CD14-positive monocyte (primary cell): ENCODE data around the gene SLC2A9. TPM values are rescaled to one million over a fixed set of nuclear protein-coding genes. Genes with fewer than 3 reads are reported as not detected.

ENCODE experiments used
- DNase-seq, 3 donors: peaks; one replicate each; pipeline ENCODE4 v3.0.0-alpha.2; 2011 to 2022
- H2AFZ ChIP-seq: 2 replicates; pipeline ENCODE4 v1.6.0; 2012; ENCODE audit warnings: mild to moderate bottlenecking, low read depth, low read length, inconsistent platforms; ENCODE audit not compliant: insufficient read depth, poor library complexity, severe bottlenecking
- H3K27ac ChIP-seq, 2 donors: 1 replicate in 1 of 2; 2 replicates in 1 of 2; pipeline ENCODE4 v1.5.1; 2012 to 2013; ENCODE audit warnings: low read length in 2 of 2, control low read depth in 1 of 2, inconsistent platforms in 1 of 2, low read depth in 1 of 2, mild to moderate bottlenecking in 1 of 2
- H3K27me3 ChIP-seq, 2 donors: one replicate each; pipeline versions ENCODE4 v1.6.0 to v1.6.1; 2011 to 2013; ENCODE audit warnings: low read length in 2 of 2; ENCODE audit not compliant: control insufficient read depth in 2 of 2, insufficient read depth in 2 of 2
- H3K36me3 ChIP-seq, 2 donors: replicated peaks in 1 of 2; 1 replicate in 1 of 2; 2 replicates in 1 of 2; pipeline versions ENCODE4 v1.5.1 to v1.6.1; 2012 to 2013; ENCODE audit warnings: low read length in 2 of 2, control low read depth in 1 of 2, inconsistent platforms in 1 of 2, mild to moderate bottlenecking in 1 of 2; ENCODE audit not compliant: insufficient read depth in 2 of 2, control insufficient read depth in 1 of 2
- H3K4me1 ChIP-seq, 2 donors: 1 replicate in 1 of 2; 2 replicates in 1 of 2; pipeline versions ENCODE4 v1.5.1 to v1.6.1; 2012 to 2013; ENCODE audit warnings: low read length in 2 of 2, control low read depth in 1 of 2, inconsistent platforms in 1 of 2, mild to moderate bottlenecking in 1 of 2, moderate library complexity in 1 of 2; ENCODE audit not compliant: insufficient read depth in 2 of 2, control insufficient read depth in 1 of 2
- H3K4me2 ChIP-seq: replicated peaks from 2 replicates; pipeline ENCODE3; 2012; ENCODE audit warnings: low read length, moderate library complexity, mild to moderate bottlenecking; ENCODE audit not compliant: poor library complexity, severe bottlenecking; ENCODE audit errors: extremely low read depth
- H3K4me3 ChIP-seq, 3 experiments: fragments of 200-600 bp in 1 of 3; sonication (generic) in 1 of 3; replicated peaks in 1 of 3; 1 replicate in 2 of 3; 2 replicates in 1 of 3; pipeline ENCODE4 v1.5.1; 2011 to 2013; ENCODE audit warnings: low read length in 3 of 3, mild to moderate bottlenecking in 3 of 3, control low read depth in 2 of 3, low read depth in 2 of 3, inconsistent platforms in 1 of 3, moderate library complexity in 1 of 3
- H3K79me2 ChIP-seq: 2 replicates; pipeline ENCODE4 v1.6.0; 2012; ENCODE audit warnings: mild to moderate bottlenecking, control low read depth, inconsistent platforms, low read length, moderate library complexity; ENCODE audit not compliant: insufficient read depth
- H3K9ac ChIP-seq: 2 replicates; pipeline ENCODE4 v1.6.0; 2017; ENCODE audit warnings: low read length, mild to moderate bottlenecking; ENCODE audit not compliant: insufficient read depth, poor library complexity, severe bottlenecking
- H3K9me3 ChIP-seq, 2 donors: replicated peaks in 1 of 2; 1 replicate in 1 of 2; 2 replicates in 1 of 2; pipeline versions ENCODE4 v1.5.1 to v1.6.1; 2012 to 2013; ENCODE audit warnings: low read length in 2 of 2, control low read depth in 1 of 2; ENCODE audit not compliant: control insufficient read depth in 1 of 2, insufficient read depth in 1 of 2
- H4K20me1 ChIP-seq: 2 replicates; pipeline ENCODE4 v1.6.0; 2012; ENCODE audit warnings: mild to moderate bottlenecking, low read length, control low read depth, moderate library complexity; ENCODE audit not compliant: insufficient read depth
- H3K27ac Mint-ChIP-seq, 7 donors: one replicate each; pipeline ENCODE4 v1.8.0; 2020; ENCODE audit warnings: mild to moderate bottlenecking in 7 of 7, mixed read lengths in 7 of 7, moderate library complexity in 6 of 7, inconsistent platforms in 2 of 7
- H3K27me3 Mint-ChIP-seq, 3 donors: one replicate each; pipeline ENCODE4 v1.8.0; 2021 to 2022; ENCODE audit warnings: low read depth in 3 of 3, mild to moderate bottlenecking in 3 of 3, mixed read lengths in 3 of 3, moderate library complexity in 3 of 3, inconsistent platforms in 1 of 3
- H3K36me3 Mint-ChIP-seq, 2 donors: one replicate each; pipeline ENCODE4 v1.8.0; 2020; ENCODE audit warnings: mixed read lengths in 2 of 2, inconsistent platforms in 1 of 2, mild to moderate bottlenecking in 1 of 2
- H3K4me1 Mint-ChIP-seq: one replicate; pipeline ENCODE4 v1.8.0; 2020; ENCODE audit warnings: mild to moderate bottlenecking, mixed read lengths
- H3K4me3 Mint-ChIP-seq, 2 donors: one replicate each; pipeline ENCODE4 v1.8.0; 2020; ENCODE audit warnings: mild to moderate bottlenecking in 2 of 2, mixed read lengths in 2 of 2, moderate library complexity in 1 of 2
- H3K9me3 Mint-ChIP-seq, 7 donors: one replicate each; pipeline ENCODE4 v1.8.0; 2020 to 2022; ENCODE audit warnings: mixed read lengths in 7 of 7, mild to moderate bottlenecking in 6 of 7, moderate library complexity in 6 of 7, inconsistent platforms in 2 of 7
- CTCF ChIP-seq: fragments of 200-600 bp; IDR thresholded peaks from one replicate; pipeline ENCODE4 v1.8.0; 2022; ENCODE audit warnings: antibody characterized with exemption, mild to moderate bottlenecking
- WGBS: methylation state at CpG from one replicate; pipeline ENCODE4 v1.1.5; 2013; ENCODE audit warnings: missing lambda C conversion rate; ENCODE audit not compliant: insufficient coverage; 5-methylcytosine and 5-hydroxymethylcytosine counted together
- intact Hi-C, 2 donors: fragments of 100-400 bp; cut with micrococcal nuclease; formaldehyde crosslinking; loops; one replicate each; pipeline versions ENCODE4 v1.15.0 to v1.15.1; 2023
- polyA plus RNA-seq, 3 donors: library from polyadenylated mRNA; depleted of rRNA in 1 of 3; unstranded in 2 of 3; stranded (reverse) in 1 of 3; fragments of 300-500 nt in 2 of 3; fragments of >200 nt in 1 of 3; fragmentation: Illumina TruSeq in 2 of 3; gene quantifications; 1 replicate in 2 of 3; 2 replicates in 1 of 3; pipeline ENCODE4 v1.2.3, GENCODE V29; 2012 to 2021

SLC2A9 gene
- polyA plus RNA-seq, 3 donors, result 27.3 to 38.6 (median 34.7) TPM

GRCh38 chr4:9952415-9952950 is 68.8 kb downstream of the SLC2A9 start:
- Mint-ChIP-seq H3K27me3 (no peaks in the 10 kb centered on the region), H3K4me3 (no peak overlapping the region), H3K36me3 (peaks cover 47 to 64% of the 10 kb centered on the region in 2 donors), H3K27ac (peak overlapping the region in 1 of 7 donors; percentile 37), H3K9me3 (peaks cover 0 to 2% (median 0%) of the 10 kb centered on the region in 7 donors), H3K4me1 (peaks cover 4% of the 10 kb centered on the region)
- Histone ChIP-seq H3K9me3 (no peaks in the 10 kb centered on the region), H3K4me1 (no peaks in the 10 kb centered on the region), H3K27ac (no peak overlapping the region), H3K9ac (no peak overlapping the region), H3K4me2 (no peak overlapping the region), H3K79me2 (no peaks in the 10 kb centered on the region), H4K20me1 (peaks cover 25% of the 10 kb centered on the region), H2AFZ (no peak overlapping the region), H3K27me3 (no peaks in the 10 kb centered on the region), H3K36me3 (peaks cover 30 to 62% of the 10 kb centered on the region in 2 donors), H3K4me3 (no peak overlapping the region)
- WGBS, result 96% methylated on average over 3 of the region's 8 CpGs
- DNase-seq, result no peak
- intact Hi-C loops, result no loop called here
- TF ChIP-seq CTCF, result no peak

DNA sequence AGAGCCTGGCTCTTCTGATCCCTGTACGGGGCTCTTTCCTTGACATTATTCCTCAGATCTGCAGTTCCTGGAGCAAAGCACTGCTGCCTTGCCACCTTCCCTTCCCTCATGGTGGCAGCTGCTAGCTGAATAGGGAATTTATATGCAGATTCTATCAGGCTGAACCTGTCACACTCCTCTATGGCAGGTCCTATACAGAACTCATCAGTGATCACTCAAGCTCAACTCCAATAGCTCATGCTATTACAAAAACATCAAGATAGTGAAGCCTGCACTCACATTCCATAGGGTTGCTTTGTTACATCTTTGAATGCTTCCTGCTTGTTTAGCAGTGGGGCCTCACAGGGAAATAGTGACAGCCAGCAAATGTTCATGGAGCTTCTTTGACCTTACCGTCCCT is 71.7 kb downstream of the SLC2A9 start:
- H3K36me3 Mint-ChIP-seq, result peaks cover 50 to 64% of the 10 kb centered on the region in 2 donors
- H3K4me3 ChIP-seq, result no peak overlapping the region
- H3K9ac ChIP-seq, result no peak overlapping the region
- H4K20me1 ChIP-seq, result peaks cover 32% of the 10 kb centered on the region
- DNase-seq, result no peak
- peaks cover 42 to 76% of the 10 kb centered on the region in 2 donors for H3K36me3 ChIP-seq
- intact Hi-C loops, result no loop called here
- H3K27me3 Mint-ChIP-seq, result no peaks in the 10 kb centered on the region
- H3K27ac Mint-ChIP-seq, result peak overlapping the region in 1 of 7 donors; percentile 7
- TF ChIP-seq CTCF, result no peak
- no peak overlapping the region for H3K4me2 ChIP-seq
- no peaks in the 10 kb centered on the region for H3K9me3 ChIP-seq
- H3K79me2 ChIP-seq, result no peaks in the 10 kb centered on the region
- H3K27me3 ChIP-seq, result no peaks in the 10 kb centered on the region
- no CpG with 5 or more reads among the region's 2 CpGs for WGBS
- H3K27ac ChIP-seq, result no peak overlapping the region
- H3K4me3 Mint-ChIP-seq, result no peak overlapping the region
- H3K4me1 ChIP-seq, result no peaks in the 10 kb centered on the region
- peaks cover 4% of the 10 kb centered on the region for H3K4me1 Mint-ChIP-seq
- peaks cover 0 to 2% (median 0%) of the 10 kb centered on the region in 7 donors for H3K9me3 Mint-ChIP-seq
- H2AFZ ChIP-seq, result no peak overlapping the region
